ENCODE measurements around the gene PLPPR5. TPM values are rescaled to one million over a fixed set of nuclear protein-coding genes. Genes with fewer than 3 reads are reported as not detected.

Gene PLPPR5

GRCh38 chr1:98854137-98854536 lies 150.5 kb downstream of the PLPPR5 start:
- Histone ChIP-seq H2BK5ac (ENCODE audit: low read depth, low read length, poor library complexity, severe bottlenecking) (no peak overlapping the region), H2BK12ac (ENCODE audit: low read length in 2 of 2) (no peak overlapping the region), H3K4me1 (ENCODE audit: control insufficient read depth, insufficient read depth, low read depth, low read length) (no peaks in the 10 kb centered on the region), H2AK5ac (ENCODE audit: low read length, severe bottlenecking) (no peak overlapping the region), H2BK15ac (ENCODE audit: low read depth, poor library complexity, severe bottlenecking) (no peak overlapping the region), H3K9me3 (ENCODE audit: control insufficient read depth, low read length) (no peaks in the 10 kb centered on the region), H3K36me3 (ENCODE audit: control insufficient read depth in 1 of 2, insufficient read depth in 2 of 2, low read depth in 1 of 2, low read length in 2 of 2) (no peaks in the 10 kb centered on the region), H3K18ac (ENCODE audit: low read depth in 1 of 2, low read length in 2 of 2) (no peak overlapping the region), H2BK120ac (ENCODE audit: low read depth, low read length) (no peak overlapping the region), H3K23ac (ENCODE audit: low read length in 2 of 2) (no peak overlapping the region), H3K14ac (ENCODE audit: low read length in 2 of 2) (no peak overlapping the region), H2AFZ (ENCODE audit: low read depth, low read length) (no peak overlapping the region), H4K8ac (ENCODE audit: low read length) (no peak overlapping the region), H3K27ac (ENCODE audit: low read length, poor library complexity, severe bottlenecking) (no peak overlapping the region), H3K4me3 (ENCODE audit: insufficient read depth in 1 of 2, low read depth in 1 of 2, low read length in 2 of 2) (no peak overlapping the region), H3K79me1 (replicated peaks; ENCODE audit: low read length, poor library complexity, severe bottlenecking) (no peaks in the 10 kb centered on the region), H3K9ac (ENCODE audit: low read length) (no peak overlapping the region), H4K91ac (ENCODE audit: low read length) (no peak overlapping the region), H3K4ac (ENCODE audit: low read depth in 1 of 2, low read length in 2 of 2) (no peak overlapping the region), H3K27me3 (ENCODE audit: control insufficient read depth in 1 of 2, insufficient read depth in 1 of 2, low read length in 2 of 2) (no peaks in the 10 kb centered on the region), H3K4me2 (ENCODE audit: low read length, poor library complexity, severe bottlenecking) (no peak overlapping the region)
- DNase-seq = no peak
- 20% methylated on average over 4 of the region's 4 CpGs for WGBS

GRCh38 chr1:98849969-98850636 lies 154.6 kb downstream of the PLPPR5 start:
- Histone ChIP-seq H4K8ac (ENCODE audit: low read length) (no peak overlapping the region), H2BK120ac (ENCODE audit: low read depth, low read length) (no peak overlapping the region), H4K91ac (ENCODE audit: low read length) (no peak overlapping the region), H3K9ac (ENCODE audit: low read length) (no peak overlapping the region), H3K18ac (ENCODE audit: low read depth in 1 of 2, low read length in 2 of 2) (no peak overlapping the region), H3K4me1 (ENCODE audit: control insufficient read depth, insufficient read depth, low read depth, low read length) (no peaks in the 10 kb centered on the region), H3K9me3 (ENCODE audit: control insufficient read depth, low read length) (no peaks in the 10 kb centered on the region), H2BK15ac (ENCODE audit: low read depth, poor library complexity, severe bottlenecking) (no peak overlapping the region), H3K27ac (ENCODE audit: low read length, poor library complexity, severe bottlenecking) (no peak overlapping the region), H3K36me3 (ENCODE audit: control insufficient read depth in 1 of 2, insufficient read depth in 2 of 2, low read depth in 1 of 2, low read length in 2 of 2) (no peaks in the 10 kb centered on the region), H2BK5ac (ENCODE audit: low read depth, low read length, poor library complexity, severe bottlenecking) (no peak overlapping the region), H3K79me1 (replicated peaks; ENCODE audit: low read length, poor library complexity, severe bottlenecking) (no peaks in the 10 kb centered on the region), H3K4me3 (ENCODE audit: insufficient read depth in 1 of 2, low read depth in 1 of 2, low read length in 2 of 2) (no peak overlapping the region), H3K4me2 (ENCODE audit: low read length, poor library complexity, severe bottlenecking) (no peak overlapping the region), H3K27me3 (ENCODE audit: control insufficient read depth in 1 of 2, insufficient read depth in 1 of 2, low read length in 2 of 2) (no peaks in the 10 kb centered on the region), H2BK12ac (ENCODE audit: low read length in 2 of 2) (no peak overlapping the region), H2AFZ (ENCODE audit: low read depth, low read length) (no peak overlapping the region), H2AK5ac (ENCODE audit: low read length, severe bottlenecking) (no peak overlapping the region), H3K4ac (ENCODE audit: low read depth in 1 of 2, low read length in 2 of 2) (no peak overlapping the region), H3K23ac (ENCODE audit: low read length in 2 of 2) (no peak overlapping the region), H3K14ac (ENCODE audit: low read length in 2 of 2) (no peak overlapping the region)
- 50% methylated on average over 1 of the region's 1 CpG for WGBS
- DNase-seq = no peak

- Histone ChIP-seq H3K23ac (ENCODE audit: low read length in 2 of 2) (no peak overlapping the region), H4K91ac (ENCODE audit: low read length) (no peak overlapping the region), H3K27me3 (ENCODE audit: control insufficient read depth in 1 of 2, insufficient read depth in 1 of 2, low read length in 2 of 2) (no peaks in the 10 kb centered on the region), H3K4me3 (ENCODE audit: insufficient read depth in 1 of 2, low read depth in 1 of 2, low read length in 2 of 2) (no peak overlapping the region), H2BK12ac (ENCODE audit: low read length in 2 of 2) (no peak overlapping the region), H3K9me3 (ENCODE audit: control insufficient read depth, low read length) (no peaks in the 10 kb centered on the region), H2BK120ac (ENCODE audit: low read depth, low read length) (no peak overlapping the region), H3K4ac (ENCODE audit: low read depth in 1 of 2, low read length in 2 of 2) (no peak overlapping the region), H3K27ac (ENCODE audit: low read length, poor library complexity, severe bottlenecking) (no peak overlapping the region), H4K8ac (ENCODE audit: low read length) (no peak overlapping the region), H2AFZ (ENCODE audit: low read depth, low read length) (no peak overlapping the region), H3K4me2 (ENCODE audit: low read length, poor library complexity, severe bottlenecking) (no peak overlapping the region), H3K4me1 (ENCODE audit: control insufficient read depth, insufficient read depth, low read depth, low read length) (peaks cover 2% of the 10 kb centered on the region), H2BK5ac (ENCODE audit: low read depth, low read length, poor library complexity, severe bottlenecking) (no peak overlapping the region), H3K79me1 (replicated peaks; ENCODE audit: low read length, poor library complexity, severe bottlenecking) (no peaks in the 10 kb centered on the region), H3K14ac (ENCODE audit: low read length in 2 of 2) (no peak overlapping the region), H3K9ac (ENCODE audit: low read length) (no peak overlapping the region), H2BK15ac (ENCODE audit: low read depth, poor library complexity, severe bottlenecking) (no peak overlapping the region), H3K36me3 (ENCODE audit: control insufficient read depth in 1 of 2, insufficient read depth in 2 of 2, low read depth in 1 of 2, low read length in 2 of 2) (no peaks in the 10 kb centered on the region), H2AK5ac (ENCODE audit: low read length, severe bottlenecking) (no peak overlapping the region), H3K18ac (ENCODE audit: low read depth in 1 of 2, low read length in 2 of 2) (no peak overlapping the region)
- DNase-seq = no peak
- 53% methylated on average over 2 of the region's 2 CpGs for WGBS
These were observed 162.4 kb downstream of the PLPPR5 start for GRCh38 chr1:98842241-98842640.

Small RNA genes lying within 50 kb of the gene (small RNA-seq; reads per million reads assigned to genes)
- not detected for gene AL445433.1 (ENCODE audit: low read depth)

Measured in mesenchymal stem cell (in vitro differentiated cells and primary cell).